Stimulated activated CD4-positive, alpha-beta T cell treated with anti-CD3 and anti-CD28 coated beads, TNF-alpha, amount 100 ng/mL, for 1 hour (primary cell): ENCODE results near the gene YWHAQ.
A peak's percentile ranks its signal among the peaks of the same experiment; 100 is the strongest.

Experiments
- DNase-seq, 3 donors: peaks; one replicate each; pipeline ENCODE4 v3.0.0-alpha.2; 2020; ENCODE audit warnings: low read depth in 3 of 3, low spot score in 1 of 3

Gene YWHAQ

GRCh38 chr2:9630736-9631552, at the start of gene YWHAQ:
TSS of gene YWHAQ (minus strand) at chr2:9630997. CDS start at chr2:9630452, 545 bp downstream.
- DNase-seq: peak; percentile 93 to 95 (median 93)

GRCh38 chr2:9680082-9680481, 49.3 kb upstream of the YWHAQ start:
- DNase-seq: no peak

GRCh38 chr2:9679218-9679617, 48.4 kb upstream of the YWHAQ start:
- no peak for DNase-seq

GRCh38 chr2:9678544-9678943, 47.7 kb upstream of the YWHAQ start:
- DNase-seq: no peak

- DNase-seq: no peak
Measured at GRCh38 chr2:9675415-9676351, 44.9 kb upstream of the YWHAQ start.

GRCh38 chr2:9674891-9675414, 44.2 kb upstream of the YWHAQ start:
- no peak for DNase-seq

GRCh38 chr2:9673914-9674481, 43.2 kb upstream of the YWHAQ start:
- DNase-seq: no peak

- DNase-seq: no peak
Measured at GRCh38 chr2:9668687-9669345, 38.0 kb upstream of the YWHAQ start.

- no peak for DNase-seq
Measured at GRCh38 chr2:9667826-9668225, 37.0 kb upstream of the YWHAQ start.

- no peak for DNase-seq
Measured at GRCh38 chr2:9666306-9666705, 35.5 kb upstream of the YWHAQ start.

- DNase-seq: no peak
Measured at GRCh38 chr2:9665898-9666297, 35.1 kb upstream of the YWHAQ start.

GRCh38 chr2:9664365-9664764, 33.6 kb upstream of the YWHAQ start:
- no peak for DNase-seq

GRCh38 chr2:9663008-9663879, 32.4 kb upstream of the YWHAQ start:
- no peak for DNase-seq

GRCh38 chr2:9661261-9661660, 30.5 kb upstream of the YWHAQ start:
- no peak for DNase-seq

- no peak for DNase-seq
Measured at GRCh38 chr2:9660781-9661180, 30.0 kb upstream of the YWHAQ start.

- DNase-seq: no peak
Measured at GRCh38 chr2:9660154-9660553, 29.4 kb upstream of the YWHAQ start.

GRCh38 chr2:9658972-9659371, 28.2 kb upstream of the YWHAQ start:
- DNase-seq: no peak

GRCh38 chr2:9657731-9658130, 26.9 kb upstream of the YWHAQ start:
- DNase-seq: no peak

GRCh38 chr2:9657083-9657482, 26.3 kb upstream of the YWHAQ start:
- no peak for DNase-seq

GRCh38 chr2:9656270-9656766, 25.5 kb upstream of the YWHAQ start:
- DNase-seq: peak in 2 of 3 donors; percentile 5 to 17
